Measurements from ENCODE around the gene PTPRZ1. TPM values are rescaled to one million over a fixed set of nuclear protein-coding genes. Genes with fewer than 3 reads are reported as not detected.

Gene PTPRZ1
- total RNA-seq, 1 experiment from 2014 or later, result 74.2 TPM

- no peak for TF ChIP-seq CTCF (conservative IDR thresholded peaks at IDR 0.05)
- H2BK20ac ChIP-seq (ENCODE audit: low read depth, low read length, poor library complexity, severe bottlenecking), result no peak overlapping the region
Measured at GRCh38 chr7:122068999-122069398, 196.0 kb downstream of the PTPRZ1 start.

More at GRCh38 chr7:122068999-122069398, 196.0 kb downstream of the PTPRZ1 start:
- Mint-ChIP-seq H3K4me1 (peaks cover 2 to 6% of the 10 kb centered on the region in 2 experiments; a peak in 2 of 4 replicates), H3K9me3 (no peaks in the 10 kb centered on the region), H3K27ac (no peak overlapping the region; a peak in 1 of 7 replicates), H3K36me3 (ENCODE audit: insufficient read depth in 1 of 3, low read depth in 3 of 3) (peaks cover 0 to 6% (median 2%) of the 10 kb centered on the region in 3 experiments; a peak in 3 of 7 replicates), H3K4me3 (no peak overlapping the region), H3K27me3 (ENCODE audit: low read depth) (no peaks in the 10 kb centered on the region; the same call in 1 of the 2 replicates)
- Histone ChIP-seq H2BK15ac (ENCODE audit: low read depth, low read length) (no peak overlapping the region), H3K9me3 (ENCODE audit: control insufficient read depth, low read depth, low read length) (no peaks in the 10 kb centered on the region), H4K91ac (ENCODE audit: insufficient read length, low read depth, low read length) (no peak overlapping the region), H3K23me2 (ENCODE audit: insufficient read length, low read depth, low read length, poor library complexity, severe bottlenecking) (no peaks in the 10 kb centered on the region), H2BK120ac (ENCODE audit: low read depth, low read length, poor library complexity, severe bottlenecking) (no peak overlapping the region), H3K27ac (ENCODE audit: insufficient read length, low read depth, low read length) (no peak overlapping the region), H4K5ac (ENCODE audit: insufficient read length, low read depth, low read length) (no peak overlapping the region), H3K27me3 (ENCODE audit: insufficient read depth, low read length) (no peaks in the 10 kb centered on the region), H3T11ph (ENCODE audit: low read length) (no peak overlapping the region), H2AK5ac (ENCODE audit: insufficient read length, low read length) (no peak overlapping the region), H3K4ac (ENCODE audit: low read depth, low read length) (no peak overlapping the region), H2BK5ac (ENCODE audit: insufficient read length, low read length) (no peak overlapping the region), H3K4me2 (ENCODE audit: insufficient read depth, insufficient read length, low read length) (no peak overlapping the region), H3K14ac (ENCODE audit: insufficient read depth, low read length) (no peak overlapping the region), H3K18ac (ENCODE audit: insufficient read length, low read depth, low read length) (no peak overlapping the region), H3K4me1 (ENCODE audit: insufficient read depth, low read length) (no peaks in the 10 kb centered on the region), H3K9ac (ENCODE audit: extremely low read depth, insufficient read length, low read length) (no peak overlapping the region), H2BK12ac (ENCODE audit: insufficient read length, low read depth, low read length) (no peak overlapping the region), H3K23ac (ENCODE audit: insufficient read length, low read depth, low read length) (no peak overlapping the region), H3K79me2 (ENCODE audit: insufficient read depth, low read length) (no peaks in the 10 kb centered on the region), H3K56ac (ENCODE audit: insufficient read length, low read depth, low read length) (no peak overlapping the region), H3K79me1 (ENCODE audit: insufficient read depth, low read depth, low read length, poor library complexity, severe bottlenecking) (no peaks in the 10 kb centered on the region), H2AFZ (ENCODE audit: low read length) (no peak overlapping the region), H4K8ac (replicated peaks; ENCODE audit: insufficient read length, low read depth, low read length) (no peak overlapping the region), H4K20me1 (ENCODE audit: control insufficient read depth, insufficient read depth, insufficient read length) (no peaks in the 10 kb centered on the region)
- no CpG with 5 or more reads among the region's 3 CpGs for WGBS (ENCODE audit: extremely low coverage, insufficient read length, low lambda C conversion rate)
- DNase-seq, result no peak
